Adrenal gland (tissue), 5 donors: ENCODE data around the gene GPT2.
"Not testable (repeated sequence)": the region's sequence is repeated elsewhere in the genome, so short reads cannot be mapped to it uniquely, and the experiment has no call there.

Experiments
- CTCF ChIP-seq, 6 experiments: fragments of 450-650 bp in 4 of 6; fragments of 200-600 bp in 2 of 6; sonication (generic) in 1 of 6; IDR thresholded peaks; 1 replicate in 5 of 6; 2 replicates in 1 of 6; pipeline versions ENCODE4 v1.5.1 to v1.8.0; 2016 to 2021; ENCODE audit warnings: antibody characterized with exemption in 6 of 6, mild to moderate bottlenecking in 2 of 6, moderate library complexity in 1 of 6
- POLR2A ChIP-seq, 2 donors: fragments of 450-650 bp; IDR thresholded peaks; one replicate each; pipeline ENCODE4 v1.6.1; 2017; ENCODE audit warnings: antibody characterized with exemption in 2 of 2, mild to moderate bottlenecking in 2 of 2, moderate library complexity in 1 of 2
- donor health status: DM: no; HTN: no; CAD: no.

DNA sequence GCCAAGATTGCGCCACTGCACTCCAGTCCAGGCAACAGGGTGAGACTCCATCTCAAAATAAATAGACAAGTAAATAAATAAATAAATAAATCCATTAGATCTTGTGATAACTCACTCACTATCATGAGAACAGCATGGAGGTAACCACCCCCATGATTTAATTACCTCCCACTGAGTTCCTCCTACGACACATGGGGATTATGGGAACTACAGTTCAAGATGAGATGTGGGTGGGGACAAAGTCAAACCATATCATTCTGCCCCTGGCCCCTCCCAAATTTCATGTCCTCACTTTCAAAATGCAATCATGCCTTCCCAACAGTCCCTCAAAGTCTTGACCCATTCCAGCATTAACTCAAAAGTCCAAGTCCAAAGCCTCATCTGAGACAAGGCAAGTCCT, 16.7 kb upstream of the GPT2 start:
- not testable (repeated sequence) for TF ChIP-seq CTCF, POLR2A (IDR thresholded peaks at IDR 0.05)
